Loucy (cell line): ENCODE data around the gene CASKIN2.

ENCODE experiments used
- CTCF ChIP-seq: fragments of 200-600 bp; sonication (generic); conservative IDR thresholded peaks from 2 replicates; pipeline ENCODE4 v1.5.1; 2014; ENCODE audit warnings: mild to moderate bottlenecking, antibody characterized with exemption, low read length
- EZH2phosphoT487 ChIP-seq: fragments of 200-600 bp; IDR thresholded peaks from 2 replicates; pipeline ENCODE4 v1.6.1; 2018; ENCODE audit warnings: antibody characterized with exemption, mild to moderate bottlenecking, moderate library complexity, borderline replicate concordance

- TF ChIP-seq CTCF, result no peak
- TF ChIP-seq EZH2phosphoT487, result no peak
Observed at GRCh38 chr17:75496005-75496404, 19.3 kb downstream of the CASKIN2 start.
